ENCODE results near the gene FNIP2. TPM values are rescaled to one million over a fixed set of nuclear protein-coding genes. Genes with fewer than 3 reads are reported as not detected.
"Not testable (repeated sequence)": the region's sequence is repeated elsewhere in the genome, so short reads cannot be mapped to it uniquely, and the experiment has no call there.

The FNIP2 gene
- total RNA-seq, 1 donor from 2014 or later, result 25.3 TPM

- Histone ChIP-seq H3K4me1 (no peaks in the 10 kb centered on the region), H3K4me3 (no peak overlapping the region), H3K9me3 (no peaks in the 10 kb centered on the region), H3K27ac (no peak overlapping the region), H3K27me3 (no peaks in the 10 kb centered on the region), H3K36me3 (no peaks in the 10 kb centered on the region)
- no peak for TF ChIP-seq POLR2A (IDR thresholded peaks at IDR 0.05)
- TF ChIP-seq POLR2AphosphoS5 (IDR thresholded peaks at IDR 0.05; ENCODE audit: insufficient read depth in 1 of 2, low read depth in 1 of 2), result no peak
- TF ChIP-seq CTCF (IDR thresholded peaks at IDR 0.05), result no peak
- intact Hi-C loops (cut with DNase I), result no loop called here
- DNase-seq (ENCODE audit: extremely low spot score in 2 of 2), result no peak
Observed at GRCh38 chr4:158741326-158742021, 27.4 kb upstream of the FNIP2 start.

GRCh38 chr4:158746537-158746936 lies 22.3 kb upstream of the FNIP2 start:
- H3K36me3 ChIP-seq; H3K9me3 ChIP-seq; H3K27me3 ChIP-seq; H3K4me1 ChIP-seq; H3K4me3 ChIP-seq; H3K27ac ChIP-seq; intact Hi-C loops (cut with DNase I); DNase-seq (ENCODE audit: extremely low spot score in 2 of 2): not testable (repeated sequence)

- TF ChIP-seq CTCF (IDR thresholded peaks at IDR 0.05), result no peak
- no peak for TF ChIP-seq POLR2A (IDR thresholded peaks at IDR 0.05)
- no peak for TF ChIP-seq POLR2AphosphoS5 (IDR thresholded peaks at IDR 0.05; ENCODE audit: insufficient read depth in 1 of 2, low read depth in 1 of 2)
- H3K27me3 ChIP-seq, result no peaks in the 10 kb centered on the region
- DNase-seq (ENCODE audit: extremely low spot score in 2 of 2), result no peak
- no peaks in the 10 kb centered on the region for H3K4me1 ChIP-seq
- intact Hi-C loops (cut with DNase I), result no loop called here
- H3K36me3 ChIP-seq, result no peaks in the 10 kb centered on the region
- H3K4me3 ChIP-seq, result no peak overlapping the region
- no peaks in the 10 kb centered on the region for H3K9me3 ChIP-seq
- H3K27ac ChIP-seq, result no peak overlapping the region
Observed at GRCh38 chr4:158750379-158750778, 18.4 kb upstream of the FNIP2 start.

- DNase-seq (ENCODE audit: extremely low spot score in 2 of 2), result no peak
- intact Hi-C loops (cut with DNase I), result no loop called here
- Histone ChIP-seq H3K4me3 (no peak overlapping the region), H3K36me3 (no peaks in the 10 kb centered on the region), H3K4me1 (no peaks in the 10 kb centered on the region), H3K9me3 (no peaks in the 10 kb centered on the region), H3K27me3 (no peaks in the 10 kb centered on the region), H3K27ac (no peak overlapping the region)
- TF ChIP-seq POLR2A (IDR thresholded peaks at IDR 0.05) (no peak), POLR2AphosphoS5 (IDR thresholded peaks at IDR 0.05; ENCODE audit: insufficient read depth in 1 of 2, low read depth in 1 of 2) (no peak), CTCF (IDR thresholded peaks at IDR 0.05) (no peak)
Observed at GRCh38 chr4:158754385-158755180, 14.2 kb upstream of the FNIP2 start.

- intact Hi-C loops (cut with DNase I); H3K4me1 ChIP-seq; DNase-seq (ENCODE audit: extremely low spot score in 2 of 2); H3K4me3 ChIP-seq; H3K9me3 ChIP-seq; H3K27ac ChIP-seq; H3K36me3 ChIP-seq; H3K27me3 ChIP-seq: not testable (repeated sequence)
Observed at GRCh38 chr4:158755819-158756218, 13.0 kb upstream of the FNIP2 start.

GRCh38 chr4:158756588-158756987 lies 12.2 kb upstream of the FNIP2 start:
- TF ChIP-seq POLR2A (IDR thresholded peaks at IDR 0.05), result no peak
- no peak for TF ChIP-seq POLR2AphosphoS5 (IDR thresholded peaks at IDR 0.05; ENCODE audit: insufficient read depth in 1 of 2, low read depth in 1 of 2)
- no peak for TF ChIP-seq CTCF (IDR thresholded peaks at IDR 0.05)
- Histone ChIP-seq H3K4me3 (no peak overlapping the region), H3K9me3 (no peaks in the 10 kb centered on the region), H3K27ac (no peak overlapping the region), H3K36me3 (no peaks in the 10 kb centered on the region), H3K4me1 (no peaks in the 10 kb centered on the region), H3K27me3 (no peaks in the 10 kb centered on the region)
- intact Hi-C loops (cut with DNase I), result no loop called here
- no peak for DNase-seq (ENCODE audit: extremely low spot score in 2 of 2)

All from vagina (tissue), 2 donors.